ENCODE data around the gene KIF3B.

- TF ChIP-seq YY1 (IDR thresholded peaks at IDR 0.05; ENCODE audit: insufficient read depth, insufficient read length) (no peak), ZNF274 (IDR thresholded peaks at IDR 0.05; ENCODE audit: low read depth, low read length) (no peak), SUZ12 (IDR thresholded peaks at IDR 0.05; ENCODE audit: extremely low read depth, insufficient read depth, insufficient read length) (no peak)
These were observed 46.2 kb upstream of the KIF3B start for GRCh38 chr20:32231245-32231644.

Data from NT2/D1 (cell line).